GM18498 (cell line): Measurements from ENCODE around the gene VILL.
"Not testable (repeated sequence)": the region's sequence is repeated elsewhere in the genome, so short reads cannot be mapped to it uniquely, and the experiment has no call there.

Experiments used
- ATAC-seq: cut with Tn5 transposase; IDR thresholded peaks from one replicate; pipeline ENCODE4 v1.9.1; 2021; ENCODE audit warnings: mild to moderate bottlenecking, moderate library complexity; ENCODE audit not compliant: unreplicated experiment

The VILL gene

GRCh38 chr3:37985637-37986320 lies 4.8 kb upstream of the VILL start:
- no peak for ATAC-seq

GRCh38 chr3:37986479-37987314 lies 3.9 kb upstream of the VILL start:
- no peak for ATAC-seq

- ATAC-seq, result no peak
Observed at GRCh38 chr3:37987315-37987697, 3.3 kb upstream of the VILL start.

GRCh38 chr3:37987751-37988179 lies 2.8 kb upstream of the VILL start:
- ATAC-seq, result no peak

GRCh38 chr3:37988376-37988775 lies 2.2 kb upstream of the VILL start:
- ATAC-seq, result not testable (repeated sequence)

- no peak for ATAC-seq
Observed at GRCh38 chr3:37988931-37989525, 1.6 kb upstream of the VILL start.

GRCh38 chr3:37989821-37990480 lies 635 bp upstream of the VILL start:
- ATAC-seq, result no peak

- ATAC-seq, result no peak
Observed at GRCh38 chr3:37991109-37991508, 523 bp downstream of the VILL start.

GRCh38 chr3:37991823-37992222 lies 1.2 kb downstream of the VILL start:
- no peak for ATAC-seq

- no peak for ATAC-seq
Observed at GRCh38 chr3:37992271-37993066, 1.9 kb downstream of the VILL start.

GRCh38 chr3:37993067-37993455 lies 2.5 kb downstream of the VILL start:
- no peak for ATAC-seq

GRCh38 chr3:37993460-37993819 lies 2.9 kb downstream of the VILL start:
- ATAC-seq, result no peak

- peak; percentile 65 for ATAC-seq
Observed at GRCh38 chr3:37993820-37994638, 3.4 kb downstream of the VILL start.

GRCh38 chr3:37994639-37994972 lies 4.0 kb downstream of the VILL start:
- ATAC-seq, result no peak

GRCh38 chr3:37995652-37996641 lies 5.4 kb downstream of the VILL start:
- ATAC-seq, result no peak

- ATAC-seq, result peak; percentile 58
Observed at GRCh38 chr3:37996785-37997301, 6.3 kb downstream of the VILL start.

GRCh38 chr3:37997342-37997741 lies 6.8 kb downstream of the VILL start:
- ATAC-seq, result no peak

GRCh38 chr3:37997791-37998370 lies 7.3 kb downstream of the VILL start:
- no peak for ATAC-seq
